Mesendoderm (in vitro differentiated cells): Measurements from ENCODE around the gene ANGPTL2.
A peak's percentile ranks its signal among the peaks of the same experiment; 100 is the strongest.

Source experiments
- DNase-seq: peaks from one replicate; pipeline ENCODE4 v3.0.0; 2013
- H2AK5ac ChIP-seq: 2 replicates; pipeline ENCODE4 v1.6.1; 2013; ENCODE audit warnings: low read length, inconsistent platforms
- H2BK120ac ChIP-seq: 2 replicates; pipeline ENCODE4 v1.6.1; 2013; ENCODE audit warnings: low read depth, mild to moderate bottlenecking, low read length, moderate library complexity, mixed read lengths
- H2BK15ac ChIP-seq: replicated peaks from 2 replicates; pipeline ENCODE4 v1.6.1; 2013; ENCODE audit warnings: low read depth, mild to moderate bottlenecking, moderate library complexity
- H2BK5ac ChIP-seq: 2 replicates; pipeline ENCODE4 v1.6.1; 2013; ENCODE audit warnings: low read length, inconsistent platforms
- H3K18ac ChIP-seq: 2 replicates; pipeline ENCODE4 v1.6.1; 2013; ENCODE audit warnings: mild to moderate bottlenecking, low read length, mixed read lengths
- H3K23ac ChIP-seq: one replicate; pipeline ENCODE4 v1.6.1; 2013; ENCODE audit warnings: low read length
- H3K27ac ChIP-seq: 2 replicates; pipeline ENCODE4 v1.5.1; 2013; ENCODE audit warnings: low read depth, mild to moderate bottlenecking, inconsistent platforms, low read length, moderate library complexity
- H3K27me3 ChIP-seq: 2 replicates; pipeline ENCODE4 v1.6.1; 2013; ENCODE audit warnings: low read length, control low read depth, mild to moderate bottlenecking, inconsistent platforms; ENCODE audit not compliant: insufficient read depth, poor library complexity
- H3K36me3 ChIP-seq: 2 replicates; pipeline ENCODE4 v1.6.1; 2013; ENCODE audit warnings: low read length, inconsistent platforms; ENCODE audit not compliant: control insufficient read depth, insufficient read depth
- H3K4ac ChIP-seq: one replicate; pipeline ENCODE4 v1.6.1; 2013; ENCODE audit warnings: low read depth, mild to moderate bottlenecking, low read length, moderate library complexity
- H3K4me1 ChIP-seq: 2 replicates; pipeline ENCODE4 v1.6.1; 2013; ENCODE audit warnings: low read depth, low read length, inconsistent platforms; ENCODE audit not compliant: control insufficient read depth
- H3K4me2 ChIP-seq: 2 replicates; pipeline ENCODE4 v1.6.1; 2013; ENCODE audit warnings: low read length
- H3K4me3 ChIP-seq: 2 replicates; pipeline ENCODE4 v1.5.1; 2013; ENCODE audit warnings: mild to moderate bottlenecking, low read length
- H3K56ac ChIP-seq: one replicate; pipeline ENCODE4 v1.6.1; 2013; ENCODE audit warnings: low read length
- H3K79me1 ChIP-seq: 2 replicates; pipeline ENCODE4 v1.6.1; 2013; ENCODE audit warnings: low read length, inconsistent platforms
- H3K79me2 ChIP-seq: 2 replicates; pipeline ENCODE4 v1.6.1; 2013; ENCODE audit warnings: mild to moderate bottlenecking, low read length; ENCODE audit not compliant: control insufficient read depth, insufficient read depth
- H3K9ac ChIP-seq: 2 replicates; pipeline ENCODE4 v1.6.1; 2013; ENCODE audit warnings: low read length, inconsistent platforms
- H4K5ac ChIP-seq: one replicate; pipeline ENCODE4 v1.6.1; 2013; ENCODE audit warnings: low read length
- H4K8ac ChIP-seq: one replicate; pipeline ENCODE4 v1.6.1; 2013; ENCODE audit warnings: low read depth, mild to moderate bottlenecking, control low read depth, low read length, moderate library complexity
- WGBS: extraction: QIAGEN DNeasy Blood & Tissue Kit; methylation state at CpG from one replicate; pipeline ENCODE4 v1.1.7; 2013; ENCODE audit warnings: low lambda C conversion rate, missing lambda C conversion rate; ENCODE audit not compliant: insufficient coverage; ENCODE audit errors: extremely low coverage; 5-methylcytosine and 5-hydroxymethylcytosine counted together

Gene ANGPTL2

GRCh38 chr9:127159325-127159801, 36.9 kb upstream of the ANGPTL2 start:
- H3K9ac ChIP-seq = no peak overlapping the region
- no peaks in the 10 kb centered on the region for H3K36me3 ChIP-seq
- no peak overlapping the region for H3K56ac ChIP-seq
- H3K27me3 ChIP-seq = no peaks in the 10 kb centered on the region
- no peak overlapping the region for H3K4ac ChIP-seq
- H2BK5ac ChIP-seq = no peak overlapping the region
- H3K4me1 ChIP-seq = no peaks in the 10 kb centered on the region
- no peak overlapping the region for H4K8ac ChIP-seq
- no peak overlapping the region for H3K18ac ChIP-seq
- no peaks in the 10 kb centered on the region for H3K79me2 ChIP-seq
- no CpG with 5 or more reads among the region's 5 CpGs for WGBS
- H4K5ac ChIP-seq = no peak overlapping the region
- H3K23ac ChIP-seq = no peak overlapping the region
- no peak overlapping the region for H3K27ac ChIP-seq
- no peak overlapping the region for H3K4me2 ChIP-seq
- H2BK120ac ChIP-seq = no peak overlapping the region
- H2AK5ac ChIP-seq = no peak overlapping the region
- H3K79me1 ChIP-seq = no peaks in the 10 kb centered on the region
- H3K4me3 ChIP-seq = no peak overlapping the region
- no peak overlapping the region for H2BK15ac ChIP-seq
- peak; percentile 77 for DNase-seq

GRCh38 chr9:127158786-127159324, 36.4 kb upstream of the ANGPTL2 start:
- no peaks in the 10 kb centered on the region for H3K27me3 ChIP-seq
- no peak overlapping the region for H3K23ac ChIP-seq
- H4K5ac ChIP-seq = no peak overlapping the region
- H3K36me3 ChIP-seq = no peaks in the 10 kb centered on the region
- DNase-seq = no peak
- H3K4me2 ChIP-seq = no peak overlapping the region
- no peak overlapping the region for H3K9ac ChIP-seq
- no CpG with 5 or more reads among the region's 4 CpGs for WGBS
- no peak overlapping the region for H4K8ac ChIP-seq
- no peak overlapping the region for H3K56ac ChIP-seq
- no peaks in the 10 kb centered on the region for H3K79me2 ChIP-seq
- H3K4me1 ChIP-seq = no peaks in the 10 kb centered on the region
- no peak overlapping the region for H3K18ac ChIP-seq
- no peaks in the 10 kb centered on the region for H3K79me1 ChIP-seq
- H2BK15ac ChIP-seq = no peak overlapping the region
- no peak overlapping the region for H3K4me3 ChIP-seq
- H3K27ac ChIP-seq = no peak overlapping the region
- H2BK120ac ChIP-seq = no peak overlapping the region
- no peak overlapping the region for H2BK5ac ChIP-seq
- no peak overlapping the region for H3K4ac ChIP-seq
- H2AK5ac ChIP-seq = no peak overlapping the region

GRCh38 chr9:127155314-127155960, 33.0 kb upstream of the ANGPTL2 start:
- WGBS = no CpG with 5 or more reads among the region's 5 CpGs
- no peak for DNase-seq
- Histone ChIP-seq H3K79me2 (no peaks in the 10 kb centered on the region), H3K4ac (no peak overlapping the region), H3K27ac (no peak overlapping the region), H3K79me1 (no peaks in the 10 kb centered on the region), H3K9ac (no peak overlapping the region), H2BK120ac (no peak overlapping the region), H3K4me3 (no peak overlapping the region), H4K8ac (no peak overlapping the region), H3K18ac (no peak overlapping the region), H3K23ac (no peak overlapping the region), H3K36me3 (no peaks in the 10 kb centered on the region), H3K4me1 (no peaks in the 10 kb centered on the region), H3K27me3 (no peaks in the 10 kb centered on the region), H2AK5ac (no peak overlapping the region), H3K56ac (no peak overlapping the region), H2BK5ac (no peak overlapping the region), H3K4me2 (no peak overlapping the region), H4K5ac (no peak overlapping the region), H2BK15ac (no peak overlapping the region)

- no peak overlapping the region for H4K5ac ChIP-seq
- H3K79me1 ChIP-seq = no peaks in the 10 kb centered on the region
- H3K9ac ChIP-seq = no peak overlapping the region
- no peak overlapping the region for H3K18ac ChIP-seq
- H3K4ac ChIP-seq = no peak overlapping the region
- WGBS = no CpG with 5 or more reads among the region's 13 CpGs
- H3K56ac ChIP-seq = no peak overlapping the region
- H2BK5ac ChIP-seq = no peak overlapping the region
- no peak overlapping the region for H4K8ac ChIP-seq
- H2BK15ac ChIP-seq = no peak overlapping the region
- no peaks in the 10 kb centered on the region for H3K27me3 ChIP-seq
- H3K79me2 ChIP-seq = no peaks in the 10 kb centered on the region
- H3K27ac ChIP-seq = no peak overlapping the region
- no peaks in the 10 kb centered on the region for H3K4me1 ChIP-seq
- no peak overlapping the region for H3K23ac ChIP-seq
- DNase-seq = no peak
- H3K36me3 ChIP-seq = no peaks in the 10 kb centered on the region
- H2AK5ac ChIP-seq = no peak overlapping the region
- H3K4me3 ChIP-seq = no peak overlapping the region
- H2BK120ac ChIP-seq = no peak overlapping the region
- H3K4me2 ChIP-seq = no peak overlapping the region
These were observed 32.2 kb upstream of the ANGPTL2 start for GRCh38 chr9:127154390-127155191.

GRCh38 chr9:127154003-127154389, 31.6 kb upstream of the ANGPTL2 start:
- H4K5ac ChIP-seq = no peak overlapping the region
- no peak overlapping the region for H3K9ac ChIP-seq
- H3K79me2 ChIP-seq = no peaks in the 10 kb centered on the region
- no peaks in the 10 kb centered on the region for H3K36me3 ChIP-seq
- no peak overlapping the region for H2BK120ac ChIP-seq
- no peak overlapping the region for H3K18ac ChIP-seq
- no peak overlapping the region for H2BK5ac ChIP-seq
- H3K79me1 ChIP-seq = no peaks in the 10 kb centered on the region
- H4K8ac ChIP-seq = no peak overlapping the region
- no peak overlapping the region for H3K4me3 ChIP-seq
- H3K27ac ChIP-seq = no peak overlapping the region
- H3K4ac ChIP-seq = no peak overlapping the region
- no peak overlapping the region for H2BK15ac ChIP-seq
- no peak overlapping the region for H3K4me2 ChIP-seq
- H3K4me1 ChIP-seq = no peaks in the 10 kb centered on the region
- no peak for DNase-seq
- no peak overlapping the region for H3K56ac ChIP-seq
- no peaks in the 10 kb centered on the region for H3K27me3 ChIP-seq
- H2AK5ac ChIP-seq = no peak overlapping the region
- no peak overlapping the region for H3K23ac ChIP-seq
- no CpG with 5 or more reads among the region's 5 CpGs for WGBS
